A673 (cell line): ENCODE results near the gene SAXO1.

ENCODE experiments used
- EZH2 ChIP-seq: fragments of 200-600 bp; sonication (generic); IDR thresholded peaks from 2 replicates; pipeline ENCODE4 v1.6.1; 2017; ENCODE audit warnings: borderline replicate concordance, low read depth, mild to moderate bottlenecking, mixed read lengths, antibody characterized with exemption, low read length; ENCODE audit not compliant: poor library complexity, severe bottlenecking
- TF ChIP-seq, protein P1 (sequence below): fragments of 300-800, 200-600 bp; sonication (generic); conservative IDR thresholded peaks from 2 replicates; pipeline ENCODE4 v1.5.1; 2017; ENCODE audit warnings: low read depth, mild to moderate bottlenecking, antibody characterized with exemption, low read length, moderate library complexity, mixed read lengths

DNA sequence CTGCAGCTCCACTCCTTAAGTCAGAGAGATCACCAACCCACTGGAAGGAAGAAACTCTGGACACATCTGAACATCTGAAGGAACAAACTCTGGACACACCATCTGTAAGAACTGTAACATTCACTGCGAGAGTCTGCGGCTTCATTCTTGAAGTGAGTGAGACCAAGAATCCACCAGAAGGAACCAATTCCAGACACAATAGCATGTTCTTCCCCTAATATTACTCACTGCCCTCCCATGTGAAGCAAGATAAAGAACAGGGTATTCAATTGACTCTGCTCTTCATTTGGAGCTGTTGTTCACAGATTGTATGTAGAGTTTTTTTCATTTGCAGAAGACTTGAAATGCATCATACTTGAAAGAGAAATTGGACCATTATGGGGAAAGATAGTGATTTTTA lies 10.8 kb downstream of the SAXO1 start:
- TF ChIP-seq, protein P1, sequence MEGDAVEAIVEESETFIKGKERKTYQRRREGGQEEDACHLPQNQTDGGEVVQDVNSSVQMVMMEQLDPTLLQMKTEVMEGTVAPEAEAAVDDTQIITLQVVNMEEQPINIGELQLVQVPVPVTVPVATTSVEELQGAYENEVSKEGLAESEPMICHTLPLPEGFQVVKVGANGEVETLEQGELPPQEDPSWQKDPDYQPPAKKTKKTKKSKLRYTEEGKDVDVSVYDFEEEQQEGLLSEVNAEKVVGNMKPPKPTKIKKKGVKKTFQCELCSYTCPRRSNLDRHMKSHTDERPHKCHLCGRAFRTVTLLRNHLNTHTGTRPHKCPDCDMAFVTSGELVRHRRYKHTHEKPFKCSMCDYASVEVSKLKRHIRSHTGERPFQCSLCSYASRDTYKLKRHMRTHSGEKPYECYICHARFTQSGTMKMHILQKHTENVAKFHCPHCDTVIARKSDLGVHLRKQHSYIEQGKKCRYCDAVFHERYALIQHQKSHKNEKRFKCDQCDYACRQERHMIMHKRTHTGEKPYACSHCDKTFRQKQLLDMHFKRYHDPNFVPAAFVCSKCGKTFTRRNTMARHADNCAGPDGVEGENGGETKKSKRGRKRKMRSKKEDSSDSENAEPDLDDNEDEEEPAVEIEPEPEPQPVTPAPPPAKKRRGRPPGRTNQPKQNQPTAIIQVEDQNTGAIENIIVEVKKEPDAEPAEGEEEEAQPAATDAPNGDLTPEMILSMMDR: no peak
- no peak for TF ChIP-seq EZH2
